RWPE2 (cell line): ENCODE measurements around the gene AQP2.

Experiments used
- ATAC-seq: fragments of 200-7000 bp; cut with Tn5 transposase; 3 replicates; pipeline ENCODE4 v1.9.1; 2021; ENCODE audit warnings: low read depth
- DNase-seq: peaks from one replicate; pipeline ENCODE4 v3.0.0-alpha.2; 2020; ENCODE audit warnings: low spot score
- H3K27ac ChIP-seq: fragments of 450-650 bp; 2 replicates; pipeline ENCODE4 v1.5.1; 2017; ENCODE audit warnings: mild to moderate bottlenecking; ENCODE audit not compliant: poor library complexity, severe bottlenecking
- H3K27me3 ChIP-seq: fragments of 250-450 bp; sonication (Bioruptor Pico); 2 replicates; pipeline ENCODE4 v1.5.1; 2021; ENCODE audit warnings: mild to moderate bottlenecking, moderate library complexity; ENCODE audit not compliant: insufficient read depth, poor library complexity, severe bottlenecking
- H3K36me3 ChIP-seq: fragments of 250-450 bp; sonication (Bioruptor Pico); 2 replicates; pipeline ENCODE4 v1.5.1; 2020; ENCODE audit warnings: low read depth, mild to moderate bottlenecking, moderate library complexity
- H3K4me1 ChIP-seq: fragments of 250-450 bp; sonication (Bioruptor Pico); 2 replicates; pipeline ENCODE4 v1.5.1; 2021; ENCODE audit warnings: mild to moderate bottlenecking, moderate library complexity; ENCODE audit not compliant: insufficient read depth, poor library complexity, severe bottlenecking
- H3K4me3 ChIP-seq: fragments of 250-450 bp; sonication (Bioruptor Pico); 2 replicates; pipeline ENCODE4 v1.5.1; 2021; ENCODE audit warnings: mild to moderate bottlenecking, moderate library complexity; ENCODE audit not compliant: severe bottlenecking
- H3K9me3 ChIP-seq: fragments of 250-450 bp; sonication (Bioruptor Pico); 2 replicates; pipeline ENCODE4 v1.5.1; 2021; ENCODE audit warnings: mild to moderate bottlenecking, moderate library complexity; ENCODE audit not compliant: severe bottlenecking
- CTCF ChIP-seq: fragments of 450-650 bp; IDR thresholded peaks from one replicate; pipeline ENCODE4 v1.5.1; 2017; ENCODE audit warnings: mild to moderate bottlenecking, moderate library complexity; ENCODE audit not compliant: poor library complexity, severe bottlenecking

AQP2 gene

GRCh38 chr12:49947593-49948226, 2.8 kb upstream of the AQP2 start:
- no peaks in the 10 kb centered on the region for H3K36me3 ChIP-seq
- TF ChIP-seq CTCF, result no peak
- peak; percentile 16 for DNase-seq
- no peak overlapping the region for H3K27ac ChIP-seq
- no peaks in the 10 kb centered on the region for H3K27me3 ChIP-seq
- H3K4me3 ChIP-seq, result no peak overlapping the region
- H3K4me1 ChIP-seq, result peaks cover 2% of the 10 kb centered on the region
- no peaks in the 10 kb centered on the region for H3K9me3 ChIP-seq
- no peak for ATAC-seq

GRCh38 chr12:49948866-49949845, 1.4 kb upstream of the AQP2 start:
- H3K4me1 ChIP-seq, result no peaks in the 10 kb centered on the region
- no peaks in the 10 kb centered on the region for H3K27me3 ChIP-seq
- H3K27ac ChIP-seq, result no peak overlapping the region
- ATAC-seq, result no peak
- no peak for TF ChIP-seq CTCF
- DNase-seq, result peak; percentile 44
- no peak overlapping the region for H3K4me3 ChIP-seq
- no peaks in the 10 kb centered on the region for H3K9me3 ChIP-seq
- no peaks in the 10 kb centered on the region for H3K36me3 ChIP-seq

GRCh38 chr12:49949866-49950265, 671 bp upstream of the AQP2 start:
- no peak for ATAC-seq

GRCh38 chr12:49951411-49952240, 1.1 kb downstream of the AQP2 start:
- Histone ChIP-seq H3K27ac (no peak overlapping the region), H3K36me3 (no peaks in the 10 kb centered on the region), H3K9me3 (no peaks in the 10 kb centered on the region), H3K4me3 (no peak overlapping the region), H3K27me3 (no peaks in the 10 kb centered on the region), H3K4me1 (no peaks in the 10 kb centered on the region)
- peak; percentile 31 for DNase-seq
- TF ChIP-seq CTCF, result no peak
- ATAC-seq, result no peak

More at GRCh38 chr12:49949866-49950265, 671 bp upstream of the AQP2 start:
- Histone ChIP-seq H3K4me3 (no peak overlapping the region), H3K4me1 (no peaks in the 10 kb centered on the region), H3K27ac (no peak overlapping the region), H3K36me3 (no peaks in the 10 kb centered on the region), H3K9me3 (no peaks in the 10 kb centered on the region), H3K27me3 (no peaks in the 10 kb centered on the region)
- peak; percentile 15 for DNase-seq
- no peak for TF ChIP-seq CTCF
